ENCODE data around the gene CALM1.

GRCh38 chr14:90426031-90426540 is 29.3 kb downstream of the CALM1 start:
- TF ChIP-seq CTCF (IDR thresholded peaks at IDR 0.05; ENCODE audit: insufficient read depth, low read depth, low read length) (no peak), EZH2 (IDR thresholded peaks at IDR 0.05; ENCODE audit: insufficient read depth, low read length) (no peak)

Data from astrocyte (in vitro differentiated cells and primary cell).